GM12878 (cell line): ENCODE data around the gene SNX11. TPM values are rescaled to one million over a fixed set of nuclear protein-coding genes. Genes with fewer than 3 reads are reported as not detected.
A peak's percentile ranks its signal among the peaks of the same experiment; 100 is the strongest.

Experiments used
- ATAC-seq: fragments of 200-7000 bp; cut with Tn5 transposase; 3 replicates; pipeline ENCODE4 v1.9.1; 2020; ENCODE audit warnings: mild to moderate bottlenecking, moderate library complexity
- BruUV-seq: library from RNA; stranded (reverse); fragments of 400-500 nt; replicated peaks from 2 replicates; lab custom pipeline; 2021; lab: Mats Ljungman, UMichigan
- CTCF ChIA-PET: fragments of 300-600 bp; sonication (Branson Sonifier 250); formaldehyde crosslinking; extraction: SDS; loops from one replicate; lab custom pipeline; 2021; ENCODE audit warnings: inconsistent platforms; lab: Yijun Ruan, JAX
- POLR2A ChIA-PET: fragments of 350-600 bp; formaldehyde crosslinking; extraction: SDS; loops from one replicate; lab custom pipeline; 2021; ENCODE audit warnings: inconsistent platforms; lab: Charles Lee
- RAD21 ChIA-PET: fragments of 300-600 bp; sonication (Branson Sonifier 250); formaldehyde crosslinking; loops from one replicate; lab custom pipeline; 2023; ENCODE audit warnings: antibody characterized with exemption; ENCODE audit not compliant: unreplicated experiment; lab: Charles Lee
- SMC1A ChIA-PET: fragments of 300-600 bp; sonication (Branson Sonifier 250); formaldehyde crosslinking; loops from one replicate; lab custom pipeline; 2023; ENCODE audit not compliant: unreplicated experiment, uncharacterized antibody; lab: Charles Lee
- DNase-seq: peaks from one replicate; pipeline ENCODE4 v3.0.0-alpha.2; 2011; ENCODE audit warnings: low read depth, low spot score
- FAIRE-seq: peaks from 3 replicates; lab custom pipeline; 2011; peaks lifted over from hg19 to GRCh38; lab: Jason Lieb, UNC
- H2AFZ ChIP-seq: 2 replicates; pipeline ENCODE4 v1.6.0; 2011; ENCODE audit warnings: low read depth, low read length, control low read depth; ENCODE audit not compliant: control insufficient read depth
- H3K27ac ChIP-seq: 2 replicates; pipeline ENCODE4 v1.5.1; 2011; ENCODE audit warnings: control low read depth; ENCODE audit not compliant: control insufficient read depth, insufficient read depth
- H3K27me3 ChIP-seq, 2 experiments: replicated peaks in 1 of 2; 2 replicates each; pipeline versions ENCODE4 v1.6.0 to v1.6.1; 2011; ENCODE audit warnings: low read length in 1 of 2; ENCODE audit not compliant: control insufficient read depth in 2 of 2, insufficient read depth in 2 of 2
- H3K36me3 ChIP-seq, 2 experiments: 2 replicates each; pipeline ENCODE4 v1.5.1; 2011; ENCODE audit warnings: low read length in 1 of 2; ENCODE audit not compliant: control insufficient read depth in 2 of 2, insufficient read depth in 2 of 2
- H3K4me1 ChIP-seq: 2 replicates; pipeline ENCODE4 v1.6.1; 2011; ENCODE audit warnings: mild to moderate bottlenecking, low read length, moderate library complexity, mixed read lengths; ENCODE audit not compliant: control insufficient read depth, insufficient read depth
- H3K4me2 ChIP-seq: 2 replicates; pipeline ENCODE4 v1.6.0; 2011; ENCODE audit warnings: control low read depth; ENCODE audit not compliant: control insufficient read depth, insufficient read depth
- H3K4me3 ChIP-seq: fragments of 200-600 bp; sonication (generic); 2 replicates; pipeline ENCODE4 v1.5.1; 2016
- H3K79me2 ChIP-seq: 2 replicates; pipeline ENCODE4 v1.6.0; 2011; ENCODE audit warnings: low read length; ENCODE audit not compliant: control insufficient read depth, insufficient read depth
- H3K9ac ChIP-seq: 2 replicates; pipeline ENCODE4 v1.8.0; 2011; ENCODE audit warnings: low read length, control low read depth, mixed read lengths; ENCODE audit not compliant: control insufficient read depth, insufficient read depth
- H3K9me3 ChIP-seq: replicated peaks from 3 replicates; pipeline ENCODE4 v1.5.1; 2011; ENCODE audit warnings: mild to moderate bottlenecking, low read length; ENCODE audit not compliant: control insufficient read depth, insufficient read depth
- H4K20me1 ChIP-seq: 2 replicates; pipeline ENCODE4 v1.6.0; 2011; ENCODE audit not compliant: control insufficient read depth, insufficient read depth
- ATF7 ChIP-seq: fragments of 450-650 bp; IDR thresholded peaks from 2 replicates; pipeline ENCODE4 v1.6.1; 2016; ENCODE audit warnings: low read depth, mild to moderate bottlenecking
- BACH1 ChIP-seq: fragments of 450-650 bp; IDR thresholded peaks from 2 replicates; pipeline ENCODE4 v1.6.1; 2017; ENCODE audit warnings: mild to moderate bottlenecking, borderline replicate concordance
- BHLHE40 ChIP-seq, 2 experiments: fragments of 450-650 bp in 1 of 2; IDR thresholded peaks; 2 replicates each; pipeline ENCODE4 v1.6.1; 2011 to 2017; ENCODE audit warnings: low read depth in 2 of 2, borderline replicate concordance in 1 of 2, improper control_type of control experiment in 1 of 2, low read length in 1 of 2, mild to moderate bottlenecking in 1 of 2
- GATAD2B ChIP-seq: fragments of 450-650 bp; conservative IDR thresholded peaks from 2 replicates; pipeline ENCODE4 v1.6.1; 2017; ENCODE audit warnings: low read depth, mild to moderate bottlenecking, moderate library complexity
- LARP7 ChIP-seq: fragments of 450-650 bp; IDR thresholded peaks from 2 replicates; pipeline ENCODE4 v1.6.1; 2017; ENCODE audit warnings: mild to moderate bottlenecking
- POLR2A ChIP-seq: IDR thresholded peaks from 2 replicates; pipeline ENCODE4 v1.6.1; 2011; ENCODE audit warnings: low read depth, mild to moderate bottlenecking, low read length
- ZBTB4 ChIP-seq: fragments of 450-650 bp; formaldehyde crosslinking; IDR thresholded peaks from 2 replicates; pipeline ENCODE4 v1.4.0; 2022; ENCODE audit warnings: mild to moderate bottlenecking, moderate library complexity
- ZNF687 ChIP-seq: fragments of 450-650 bp; IDR thresholded peaks from 2 replicates; pipeline ENCODE4 v1.6.1; 2017; ENCODE audit warnings: mild to moderate bottlenecking, moderate library complexity
- WGBS: methylation state at CpG from one replicate; pipeline ENCODE4 v1.1.6; 2016; ENCODE audit warnings: low lambda C conversion rate; ENCODE audit not compliant: insufficient replicate concordance, insufficient coverage; ENCODE audit errors: missing lambda C conversion rate; 5-methylcytosine and 5-hydroxymethylcytosine counted together
- in situ Hi-C: fragments of 300-500 bp; cut with MboI; formaldehyde crosslinking; loops from 9 replicates; pipeline ENCODE4 v1.14.3; 2018; ENCODE audit warnings: mixed read lengths
- intact Hi-C: fragments of 100-400 bp; cut with micrococcal nuclease; formaldehyde crosslinking; loops from one replicate; pipeline ENCODE4 v1.14.2; 2022; ENCODE audit not compliant: unreplicated experiment
- polyA plus RNA-seq, 11 experiments: library from polyadenylated mRNA; depleted of rRNA in 4 of 11; unstranded in 6 of 11; stranded (reverse) in 5 of 11; fragments of >200 nt; fragmentation: Nextera tagmentation in 4 of 11; fragmentation: Illumina TruSeq in 1 of 11; extraction: Ambion mirVana in 4 of 11; extraction: Trizol in 1 of 11; gene quantifications; 1 replicate in 1 of 11; 2 replicates in 10 of 11; pipeline versions ENCODE4 v1.2.1 to v1.2.3, GENCODE V29; 2011 to 2016; ENCODE audit warnings: inconsistent platforms in 2 of 11, missing spikeins in 2 of 11, low read depth in 1 of 11
- total RNA-seq, 4 experiments: library from RNA; depleted of rRNA in 3 of 4; stranded (reverse); fragments of >200 nt in 3 of 4; fragmentation: Illumina TruSeq in 1 of 4; extraction: Trizol in 1 of 4; gene quantifications; 2 replicates each; pipeline versions ENCODE4 v1.2.1 to v1.2.3, GENCODE V29; 2013 to 2021

SNX11 gene
- total and polyA plus RNA-seq, 10 of the 15 experiments (the other 5 are each of a cell fraction or from before 2014, with no cell fraction given), result 34.2 to 127 (median 61.8) TPM

GRCh38 chr17:48110761-48111160 is 3.2 kb downstream of the SNX11 start:
- CTCF ChIA-PET, result interaction anchor here (0.7 to 33.4 kb wide), 13 partner anchors 12 to 483 kb away, joined by 3 to 525 read pairs (median 9); partner anchors contain the start of genes CBX1 and HOXB5
- SMC1A ChIA-PET, result interaction anchor here (1.0 to 7.5 kb wide), 13 partner anchors 9 to 482 kb away, joined by 3 to 66 read pairs (median 6); partner anchors contain the start of gene CBX1
- H3K9ac ChIP-seq, result peak overlapping the region; percentile 54
- peaks cover 75% of the 10 kb centered on the region for H3K79me2 ChIP-seq
- peak overlapping the region; percentile 82 for H3K4me2 ChIP-seq
- FAIRE-seq (no peak), ATAC-seq (peak; percentile 0; the same call in 2 of the 3 replicates), DNase-seq (no peak)
- no peaks in the 10 kb centered on the region for H3K9me3 ChIP-seq
- no peaks in the 10 kb centered on the region for H3K27me3 ChIP-seq
- peak overlapping the region; percentile 93 for H3K27ac ChIP-seq
- H3K4me3 ChIP-seq, result peak overlapping the region; percentile 97
- RAD21 ChIA-PET, result interaction anchor here (0.7 to 8.4 kb wide), 9 partner anchors 12 to 169 kb away, joined by 3 to 113 read pairs (median 12); partner anchors contain the start of genes CBX1, NFE2L1 and PNPO
- POLR2A ChIA-PET, result interaction anchor here (0.6 to 3.7 kb wide), 9 partner anchors 13 to 1520 kb away, joined by 3 to 25 read pairs (median 9); partner anchors contain the start of gene NFE2L1
- H3K4me1 ChIP-seq, result peaks cover 5% of the 10 kb centered on the region
- no peak for TF ChIP-seq ZBTB4
- TF ChIP-seq GATAD2B, result 0 out of 2 replicates have a peak, but pooled peaks have one; percentile 18
- peak; percentile 63; the same call in 1 of the 2 replicates for TF ChIP-seq ATF7
- no peak for TF ChIP-seq BACH1
- 0 out of 2 replicates have a peak, but pooled peaks have one; percentile 11 for TF ChIP-seq ZNF687
- no peak for TF ChIP-seq LARP7
- 0 out of 2 replicates have a peak, but pooled peaks have one; percentile 11 for TF ChIP-seq POLR2A
- peak in 1 of 2 experiments; percentile 22; a peak in 1 of 4 replicates for TF ChIP-seq BHLHE40 (IDR thresholded peaks at IDR 0.05; ENCODE audit: borderline replicate concordance in 1 of 2, low read depth in 2 of 2, low read length in 1 of 2)
- no peaks in the 10 kb centered on the region for H4K20me1 ChIP-seq
- 15% methylated on average over 9 of the region's 9 CpGs for WGBS
- H2AFZ ChIP-seq, result no peak overlapping the region
- intact Hi-C loops (loop anchor here (1.0 kb wide), 1 partner anchor 9 kb away; the partner anchor contains the start of gene CBX1), in situ Hi-C loops (no loop called here)
- H3K36me3 ChIP-seq, result no peaks in the 10 kb centered on the region
- no TSS peak for BruUV-seq
